NCI-H774 (cell line): ENCODE results near the gene MYL1.

ENCODE experiments used
- DNase-seq: peaks from one replicate; lab custom pipeline; 2025; lab: John Stamatoyannopoulos, UW

MYL1 gene

DNA sequence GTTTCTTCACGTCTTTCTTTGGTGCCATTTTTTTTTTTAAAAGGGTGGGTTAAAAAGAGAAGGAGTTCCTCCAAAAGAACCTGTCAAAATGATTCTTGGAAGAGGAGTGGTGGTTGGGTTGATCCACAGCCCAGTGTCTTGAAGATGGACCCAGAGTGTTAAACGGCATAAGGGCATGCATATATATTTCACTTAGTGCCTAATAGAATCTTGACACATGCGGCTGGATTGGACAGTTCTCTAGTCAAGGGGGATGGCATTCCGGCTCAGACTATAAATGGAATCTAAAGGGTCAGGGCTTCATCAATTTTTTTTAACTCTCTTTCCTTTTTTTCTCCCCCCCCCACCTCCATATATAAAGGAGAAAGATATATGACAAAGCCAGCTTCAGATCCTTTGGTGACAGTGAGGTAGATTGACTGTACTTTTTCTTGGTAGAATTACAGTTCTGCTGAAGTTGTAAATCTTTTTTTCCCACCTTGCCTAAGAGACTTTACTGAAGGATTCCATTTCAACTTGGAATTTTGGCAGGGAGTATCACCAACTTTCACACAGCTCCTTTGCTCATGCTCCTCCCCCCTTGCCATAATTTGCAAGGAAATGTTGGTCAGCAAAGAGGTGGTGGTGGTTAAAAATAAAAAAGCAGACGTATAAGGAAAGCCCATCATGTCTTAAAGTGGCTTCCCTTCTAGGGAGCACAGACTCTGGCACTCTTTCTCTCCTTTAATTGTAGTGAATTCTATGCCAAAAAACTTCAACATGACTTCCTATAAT lies at the start of gene MYL1:
MYL1 (minus strand) TSS at position 160 of the 774 bp plus-strand sequence; CDS start at position 28, 132 bp downstream.
- no peak for DNase-seq

DNA sequence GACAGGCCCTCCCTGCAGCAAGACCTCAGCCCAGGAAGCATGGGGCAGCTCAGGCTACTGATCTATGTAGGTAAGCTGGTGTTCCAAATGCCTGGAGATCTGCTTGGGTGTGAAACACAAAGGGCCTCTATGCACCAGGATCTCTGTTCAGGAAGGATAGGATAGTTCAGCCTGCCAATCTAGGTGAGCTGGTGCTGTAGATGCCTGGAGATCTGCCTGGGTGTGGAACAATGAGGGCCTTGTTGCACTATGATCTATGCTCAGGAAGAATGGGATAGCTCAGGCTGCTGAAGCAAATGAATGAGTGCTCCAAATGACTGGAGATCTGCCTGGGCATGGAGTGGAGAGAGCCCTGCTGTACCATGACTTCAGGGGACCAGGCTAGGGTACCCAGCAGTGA lies 48.9 kb upstream of the MYL1 start:
- DNase-seq = no peak

DNA sequence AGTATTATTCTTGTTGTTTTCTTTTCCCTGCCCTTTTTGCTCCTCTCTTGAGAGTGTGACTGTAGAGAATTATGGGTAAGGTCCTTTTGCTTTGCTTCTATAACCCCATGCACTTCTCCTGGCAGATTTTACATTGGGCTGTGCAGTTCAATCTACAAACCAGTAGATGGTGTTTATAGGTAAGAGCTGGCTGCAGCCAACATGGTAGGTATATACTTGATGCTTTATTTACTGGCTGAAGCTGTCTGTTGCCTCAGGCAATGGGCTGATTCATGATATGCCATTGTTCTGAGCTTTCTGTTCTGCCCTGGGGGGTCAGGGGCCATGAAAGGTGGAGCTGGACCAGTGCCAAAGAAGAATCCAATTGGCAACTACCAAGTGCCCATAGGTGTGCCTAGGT lies 48.3 kb upstream of the MYL1 start:
- DNase-seq = no peak

DNA sequence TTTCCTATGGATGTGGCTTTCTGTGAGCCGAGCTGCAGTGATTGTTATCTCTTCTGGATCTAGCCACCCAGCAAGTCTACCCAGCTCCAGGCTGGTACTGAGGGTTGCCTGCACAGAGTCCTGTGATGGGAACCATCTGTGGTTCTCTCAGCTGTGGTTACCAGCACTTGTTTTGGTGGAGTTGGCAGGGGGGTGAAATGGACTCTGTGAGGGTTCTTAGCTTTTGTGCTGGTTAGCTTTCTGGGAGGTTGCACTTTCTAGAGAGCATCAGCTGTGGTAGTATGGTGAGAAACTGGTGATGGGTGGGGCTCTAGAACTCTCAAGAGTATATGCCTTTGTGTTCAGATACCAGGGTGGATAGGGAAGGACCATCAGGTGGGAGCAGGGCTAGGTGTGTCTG lies 45.4 kb upstream of the MYL1 start:
- DNase-seq = no peak

DNA sequence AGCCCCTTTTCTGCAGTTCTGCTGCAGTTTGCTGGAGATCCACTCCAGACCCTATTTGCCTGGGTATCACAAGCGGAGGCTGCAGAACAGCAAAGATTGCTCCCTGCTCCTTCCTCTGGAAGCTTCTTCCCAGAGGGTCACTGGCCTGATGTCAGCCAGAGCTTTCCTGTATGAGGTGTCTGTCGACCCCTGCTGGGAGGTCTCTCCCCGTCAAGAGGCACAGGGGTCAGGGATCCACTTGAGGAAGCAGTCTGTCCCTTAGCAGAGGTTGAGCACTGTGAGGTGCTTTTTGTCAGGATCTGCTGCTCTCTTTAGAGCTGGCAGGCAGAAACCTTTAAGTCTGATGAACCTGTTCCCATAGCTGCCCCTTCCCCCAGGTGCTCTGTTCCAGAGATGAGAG lies 42.0 kb upstream of the MYL1 start:
- no peak for DNase-seq

DNA sequence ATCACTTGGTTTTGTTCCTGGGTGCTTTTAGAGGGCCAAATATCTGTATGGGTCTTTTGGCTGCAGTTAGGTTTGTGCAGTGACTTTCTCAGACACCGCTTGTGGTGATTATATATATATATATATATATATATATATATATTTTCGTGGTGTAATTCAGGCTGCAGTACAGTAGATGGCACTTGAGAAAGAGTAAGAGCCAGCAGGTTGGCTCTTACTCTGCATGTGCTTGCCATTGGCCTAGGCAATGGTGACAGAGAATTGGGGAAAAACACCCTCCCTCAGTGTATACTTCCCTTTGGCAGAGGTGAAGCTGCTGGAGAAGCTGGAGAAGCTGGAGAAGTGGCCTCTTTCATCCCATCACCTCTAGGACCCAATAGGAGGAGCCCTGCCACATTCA lies 22.2 kb upstream of the MYL1 start:
- DNase-seq = no peak

DNA sequence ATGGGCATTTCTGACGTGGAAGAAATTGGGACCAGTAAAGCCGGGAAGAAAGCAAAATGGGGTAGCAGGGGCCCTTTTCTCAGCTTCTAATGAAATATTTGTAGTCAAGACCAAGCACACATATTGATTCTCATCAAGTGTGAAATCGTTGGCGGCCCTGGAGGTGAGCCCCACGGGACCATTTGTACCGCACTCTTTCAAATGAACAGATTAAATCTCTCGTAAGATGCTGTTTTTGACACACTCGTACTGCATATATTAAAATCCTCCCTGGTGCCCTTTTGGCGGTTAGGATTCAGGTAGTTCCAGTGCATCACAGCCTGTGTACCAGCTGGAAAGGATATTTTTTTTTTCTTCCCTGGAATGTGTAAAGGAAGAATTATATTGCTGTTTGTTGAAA lies 9.9 kb upstream of the MYL1 start:
- DNase-seq = no peak

DNA sequence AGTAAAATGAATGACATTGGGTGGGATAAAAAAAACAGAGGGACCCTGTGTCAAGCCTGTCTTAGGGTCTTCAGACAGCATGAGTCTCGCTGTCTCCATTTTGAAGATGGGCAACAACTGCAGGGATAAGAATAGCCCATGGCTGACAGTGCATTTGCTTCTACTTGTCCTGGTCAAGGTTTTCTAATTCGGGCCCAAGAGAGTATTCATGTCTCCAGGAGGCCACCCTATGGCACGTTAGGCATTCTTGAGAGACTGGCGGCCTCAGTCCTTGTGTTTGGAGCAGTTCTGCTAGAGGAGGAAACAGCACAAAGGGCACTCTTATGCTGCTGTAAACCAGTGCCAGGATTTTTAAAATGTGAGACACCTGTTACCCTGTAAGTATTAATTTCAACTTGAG lies 9.5 kb upstream of the MYL1 start:
- DNase-seq = no peak

DNA sequence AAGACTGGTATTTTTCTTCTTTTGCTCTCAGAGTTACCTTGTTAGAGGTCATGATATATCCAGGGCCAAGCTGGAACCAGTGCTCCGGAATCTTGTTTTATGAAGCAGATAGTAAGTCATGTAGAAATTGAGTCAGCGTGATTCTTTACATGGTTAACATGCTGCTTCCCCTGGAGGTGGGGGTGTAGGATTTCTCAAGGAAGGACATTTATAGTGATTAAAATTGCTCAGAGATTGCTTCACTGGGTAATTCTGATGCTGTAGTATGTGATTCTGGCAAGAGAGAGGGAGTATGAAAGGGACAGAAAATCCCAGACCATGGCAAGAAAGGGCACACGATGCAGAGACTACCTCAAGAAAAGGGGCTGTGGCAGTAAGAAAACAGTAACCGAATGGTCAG lies 8.0 kb upstream of the MYL1 start:
- DNase-seq = no peak

DNA sequence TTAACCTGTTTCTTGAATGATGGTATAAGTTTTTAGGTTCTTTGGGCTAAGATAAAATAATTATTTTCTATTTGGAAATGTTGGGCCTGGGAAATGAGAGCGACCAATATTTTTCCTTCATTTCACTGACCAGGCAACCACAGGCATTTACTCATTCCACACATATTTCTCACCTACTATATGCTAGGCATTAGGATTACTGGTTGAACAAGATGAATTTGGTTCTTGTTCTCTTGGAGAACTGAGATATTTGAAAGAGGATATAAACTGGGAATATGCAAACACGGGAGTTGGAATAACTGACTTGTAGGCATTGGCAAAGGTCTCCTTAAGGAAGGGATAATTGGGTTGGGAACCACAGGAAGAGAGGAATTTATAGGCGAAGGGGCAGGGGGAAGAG lies 3.9 kb upstream of the MYL1 start:
- DNase-seq = no peak

DNA sequence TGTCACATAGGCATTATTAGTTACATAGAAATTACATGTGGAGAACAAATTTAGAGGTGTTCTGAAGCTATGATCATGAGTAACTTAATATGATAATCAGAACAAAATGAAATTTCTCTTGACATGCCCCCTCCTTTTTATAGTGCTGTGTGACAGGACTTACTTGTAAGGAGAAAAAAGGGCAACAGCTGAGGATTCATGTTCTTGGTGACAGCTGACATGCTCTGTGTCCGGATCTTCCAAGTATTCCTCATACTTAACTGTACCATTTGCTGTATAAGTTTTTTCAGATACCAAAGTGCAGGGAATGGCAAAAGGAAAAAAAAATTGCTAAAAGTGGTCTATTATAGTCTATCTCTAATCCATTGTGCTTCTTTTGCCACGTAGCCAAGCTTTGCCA lies 3.5 kb upstream of the MYL1 start:
- DNase-seq = no peak

DNA sequence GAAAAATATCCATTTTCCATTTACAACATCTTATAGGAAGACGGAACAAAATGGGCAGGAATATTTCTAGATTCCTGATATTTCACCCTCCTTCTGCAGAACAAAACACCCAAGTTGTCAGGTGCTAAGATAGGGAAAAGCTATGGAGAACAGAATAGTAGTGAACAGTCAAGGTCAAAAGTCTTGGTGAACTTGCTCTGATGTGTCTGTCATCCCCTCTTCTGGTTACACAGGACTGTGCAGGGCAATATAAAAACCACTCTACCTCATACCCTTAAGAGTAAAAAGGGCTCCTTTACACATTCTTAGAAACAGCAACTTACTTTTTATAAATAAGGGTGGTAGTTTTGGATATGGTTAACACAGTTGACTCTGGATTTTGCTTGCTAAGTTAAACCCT lies 4.4 kb downstream of the MYL1 start:
- DNase-seq = no peak

DNA sequence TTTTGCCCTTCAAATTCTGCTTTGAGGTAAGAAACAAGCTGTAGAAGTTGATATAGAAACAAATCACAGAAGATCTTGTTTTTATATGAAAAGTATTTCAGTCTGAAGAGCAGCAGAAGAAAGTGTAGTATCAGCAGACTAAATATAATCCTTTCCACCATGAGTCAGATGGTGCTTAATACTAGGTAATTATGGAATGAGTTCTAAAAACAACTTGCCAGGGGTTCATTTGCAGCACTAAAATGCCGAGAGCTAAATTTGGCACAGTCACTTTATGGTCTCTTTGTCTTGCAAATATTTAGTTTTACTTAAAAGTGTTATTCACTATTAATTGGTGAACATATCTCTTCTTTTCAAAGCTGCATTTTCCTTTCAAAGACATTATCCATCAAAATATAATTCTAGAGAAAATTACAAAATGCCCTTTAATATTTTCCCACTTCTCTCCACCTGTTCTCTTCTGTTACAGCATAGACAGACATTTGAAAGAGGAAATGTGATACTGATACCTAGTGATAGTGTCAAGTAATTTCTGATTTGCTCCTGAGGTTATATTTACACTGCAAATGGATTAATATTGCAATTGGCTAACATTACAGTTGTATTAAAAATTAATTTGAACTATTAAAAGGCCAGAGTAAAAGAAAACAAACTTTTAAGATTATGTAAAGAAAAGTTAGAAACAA lies 5.3 kb downstream of the MYL1 start:
- no peak for DNase-seq

DNA sequence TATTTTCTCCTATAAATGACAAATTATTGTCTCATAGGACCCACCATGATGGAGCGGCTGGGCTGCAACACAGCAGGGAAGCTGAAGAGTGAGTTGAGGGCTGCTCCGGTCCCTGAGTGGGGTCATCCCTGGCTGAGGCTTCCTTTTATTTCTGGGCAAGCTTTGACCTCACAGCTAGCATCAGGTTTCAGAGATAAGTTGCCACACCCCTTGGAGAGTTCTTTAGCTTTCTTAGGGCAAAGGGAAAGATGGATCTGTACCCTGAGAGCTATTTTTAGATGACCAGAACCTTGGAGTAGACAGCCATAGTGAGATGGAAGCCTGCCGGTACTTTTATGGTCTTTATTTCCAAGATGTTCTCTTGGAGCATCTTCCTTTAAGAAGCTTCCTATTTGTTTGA lies 11.5 kb downstream of the MYL1 start:
- no peak for DNase-seq

DNA sequence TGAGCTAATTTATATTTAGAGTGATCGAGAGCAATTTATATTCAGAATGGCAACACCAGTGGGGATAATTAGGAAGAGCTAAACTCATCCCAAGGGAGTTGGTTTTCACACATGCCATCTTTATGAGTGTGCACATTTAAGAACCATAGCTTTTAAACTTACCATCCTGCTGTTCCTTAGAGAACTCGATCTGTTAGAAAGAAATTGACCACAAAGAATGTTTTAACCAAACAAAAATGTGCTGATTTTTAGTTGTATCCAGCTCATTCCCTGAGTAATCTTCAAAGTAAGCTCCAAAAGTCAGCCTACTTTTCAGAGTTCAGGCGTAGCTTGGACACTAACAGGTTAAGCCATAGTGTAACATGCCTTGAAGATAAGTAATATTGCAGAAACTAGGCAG lies 12.6 kb downstream of the MYL1 start:
- no peak for DNase-seq

DNA sequence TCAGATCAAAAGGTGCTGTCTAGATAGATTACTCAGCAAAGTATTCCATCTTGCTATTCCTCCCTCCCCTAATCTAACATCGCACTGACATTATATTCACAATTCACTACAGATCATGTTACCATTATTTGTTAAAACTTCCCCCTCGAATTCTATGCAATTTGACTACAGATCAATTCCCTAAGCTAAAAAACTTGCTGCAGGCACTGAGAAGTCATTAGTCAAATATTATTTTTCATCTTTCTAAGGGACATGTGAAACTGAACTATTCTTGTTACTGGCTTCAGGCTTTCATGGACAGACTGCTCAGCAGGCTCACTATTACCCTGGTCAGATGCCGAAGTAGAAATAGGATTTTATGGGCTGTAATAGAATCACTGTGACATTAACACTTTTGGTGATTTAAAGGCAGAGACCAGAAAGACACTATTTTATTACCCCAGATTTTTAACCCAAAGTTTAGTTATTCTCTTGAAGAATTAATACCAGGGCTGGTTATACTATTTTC lies 15.1 kb downstream of the MYL1 start:
- DNase-seq = no peak

DNA sequence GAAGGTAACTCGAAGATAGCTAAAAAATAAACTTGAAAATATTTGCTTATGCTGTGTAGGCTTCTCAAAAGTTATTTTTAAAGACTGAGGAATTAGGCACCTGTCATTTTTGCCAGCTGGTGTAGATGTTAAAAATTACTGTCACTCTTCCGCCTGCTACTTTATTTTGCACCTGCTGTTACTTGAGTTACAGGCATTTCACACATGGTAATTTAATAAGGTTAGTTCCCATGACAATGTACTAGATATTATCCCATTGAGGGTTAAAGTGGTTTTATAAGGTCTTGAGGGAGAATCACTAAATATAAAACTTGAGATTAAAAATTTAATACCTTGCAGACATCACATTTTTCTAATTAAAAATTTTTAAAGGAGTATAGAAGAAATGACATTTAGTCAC lies 26.6 kb downstream of the MYL1 start:
- DNase-seq = no peak

DNA sequence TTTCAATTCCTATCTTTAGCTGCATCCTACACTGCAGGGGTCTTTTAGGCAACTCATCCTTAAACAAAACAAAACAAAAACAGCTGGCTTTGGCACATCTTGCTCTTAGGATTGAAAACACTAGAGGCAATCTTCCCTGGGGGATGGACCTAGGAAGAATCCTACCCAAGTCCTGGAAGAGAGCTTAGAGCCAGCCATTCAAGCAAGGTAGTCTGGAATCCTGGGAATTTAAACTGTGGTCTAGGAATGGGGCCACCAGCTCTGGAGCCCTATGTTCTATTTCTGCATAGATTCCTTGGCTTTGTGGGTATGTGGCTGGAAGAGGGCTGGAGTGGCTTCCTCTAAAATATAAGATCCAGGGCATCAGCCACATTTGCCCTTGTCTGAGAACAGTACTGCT lies 27.7 kb downstream of the MYL1 start:
- DNase-seq = no peak

DNA sequence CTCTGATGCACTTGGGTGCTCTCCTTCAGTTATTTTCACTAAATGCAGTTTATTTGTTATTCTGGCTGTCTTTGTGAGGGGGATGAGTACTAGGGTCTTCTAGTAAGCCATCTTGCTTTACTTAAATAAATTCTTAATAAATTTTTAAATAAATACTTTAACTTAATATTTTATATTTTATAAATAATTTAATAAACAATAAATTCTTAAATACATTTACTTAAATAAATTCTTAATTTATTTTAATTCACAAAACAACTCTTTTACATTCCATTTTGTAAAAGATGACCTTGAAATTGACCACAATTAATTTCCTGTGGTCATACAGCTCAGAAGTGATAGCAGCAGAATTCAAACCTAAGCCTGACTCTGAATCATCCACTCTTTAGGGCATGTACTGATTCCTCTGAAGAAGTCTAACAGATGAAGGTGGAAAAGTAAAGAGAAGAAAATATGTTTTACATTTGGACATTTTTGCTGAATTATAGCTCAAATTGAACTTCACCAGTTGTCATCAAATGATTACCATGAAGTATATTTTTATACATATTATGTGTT lies 28.8 kb downstream of the MYL1 start:
- DNase-seq = no peak

DNA sequence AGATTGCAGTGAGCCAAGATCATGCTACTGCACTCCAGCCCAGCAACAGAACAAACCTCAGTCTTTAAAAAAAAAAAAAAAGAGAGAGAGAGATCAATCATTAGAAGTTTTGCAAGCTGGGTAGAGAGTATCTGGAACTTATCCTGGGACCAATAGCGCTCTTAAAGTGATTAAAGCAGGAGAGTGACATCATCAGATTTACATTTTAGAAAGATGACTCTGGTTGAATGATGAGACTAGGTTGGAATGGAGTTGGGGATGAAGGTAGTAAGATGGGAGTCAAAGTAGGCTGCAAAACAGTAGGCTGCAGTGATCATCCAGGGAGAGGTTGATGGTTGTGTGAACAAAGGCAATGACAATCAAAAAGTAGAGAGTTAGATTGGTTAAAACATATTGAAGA lies 37.8 kb downstream of the MYL1 start:
- no peak for DNase-seq

DNA sequence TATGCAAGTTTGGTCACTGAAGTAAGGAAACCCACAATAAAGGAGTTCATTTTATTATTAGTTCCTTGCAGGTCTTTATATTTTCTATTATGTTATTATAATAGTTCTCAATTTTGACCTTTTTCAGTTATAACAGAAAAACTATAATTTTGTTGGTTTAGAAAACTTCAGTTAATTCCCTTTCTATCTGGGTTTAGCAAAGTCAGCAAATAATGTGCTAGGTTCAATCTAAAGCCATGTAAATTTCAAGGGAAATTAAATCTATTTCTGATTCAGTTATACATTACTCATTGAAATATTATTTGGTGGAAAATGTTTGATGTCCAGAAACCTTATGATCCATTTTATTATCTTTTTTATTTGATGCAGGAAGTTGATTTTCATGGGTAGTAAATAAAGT lies 43.7 kb downstream of the MYL1 start:
- DNase-seq = no peak

DNA sequence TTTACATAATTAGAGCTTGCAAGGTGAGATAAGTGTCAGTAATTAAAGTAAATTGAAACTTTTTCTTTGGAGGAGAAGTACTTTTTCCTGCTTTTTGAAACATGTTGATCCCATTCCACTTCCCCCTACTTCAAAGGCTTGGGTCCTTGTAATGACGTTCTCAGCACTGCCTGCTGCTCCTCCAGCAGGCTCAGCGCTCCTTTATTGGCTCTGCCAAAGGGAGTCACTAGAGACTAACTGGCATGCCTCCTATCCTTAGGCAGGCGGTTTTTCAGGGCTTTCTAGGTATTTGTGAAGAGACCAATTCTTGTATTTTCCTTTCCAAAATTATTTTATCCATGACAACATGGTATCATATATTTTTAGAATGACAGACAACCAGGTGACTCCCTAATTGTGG lies 45.8 kb downstream of the MYL1 start:
- no peak for DNase-seq

DNA sequence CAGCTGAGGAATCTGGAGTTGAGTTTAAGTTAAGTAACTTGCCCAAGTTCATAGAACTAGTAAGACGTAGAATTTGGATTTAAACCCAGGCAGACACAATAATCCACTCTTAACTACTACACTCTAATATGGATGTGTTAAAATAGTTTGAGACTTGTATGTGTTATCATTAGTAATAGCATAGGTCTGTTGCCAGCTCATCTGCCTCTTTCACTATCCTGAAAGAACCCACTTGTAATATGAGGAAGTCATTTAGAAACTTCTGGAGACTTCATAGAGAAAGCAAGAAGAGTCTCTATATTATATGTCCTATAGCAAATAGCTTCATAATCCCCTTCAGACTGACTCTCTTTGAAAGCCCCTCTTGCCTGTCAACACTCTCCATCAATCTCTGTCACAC lies 46.7 kb downstream of the MYL1 start:
- no peak for DNase-seq
